GM04504 (cell line): Measurements from ENCODE around the gene CD93.
A peak's percentile ranks its signal among the peaks of the same experiment; 100 is the strongest.

Experiments
- DNase-seq: peaks from one replicate; pipeline ENCODE4 v3.0.0-alpha.2; 2012; ENCODE audit warnings: low read depth

CD93 gene

GRCh38 chr20:23083553-23084220 lies 2.4 kb downstream of the CD93 start:
- DNase-seq: no peak

- no peak for DNase-seq
These were observed 3.1 kb downstream of the CD93 start for GRCh38 chr20:23082846-23083552.

DNA sequence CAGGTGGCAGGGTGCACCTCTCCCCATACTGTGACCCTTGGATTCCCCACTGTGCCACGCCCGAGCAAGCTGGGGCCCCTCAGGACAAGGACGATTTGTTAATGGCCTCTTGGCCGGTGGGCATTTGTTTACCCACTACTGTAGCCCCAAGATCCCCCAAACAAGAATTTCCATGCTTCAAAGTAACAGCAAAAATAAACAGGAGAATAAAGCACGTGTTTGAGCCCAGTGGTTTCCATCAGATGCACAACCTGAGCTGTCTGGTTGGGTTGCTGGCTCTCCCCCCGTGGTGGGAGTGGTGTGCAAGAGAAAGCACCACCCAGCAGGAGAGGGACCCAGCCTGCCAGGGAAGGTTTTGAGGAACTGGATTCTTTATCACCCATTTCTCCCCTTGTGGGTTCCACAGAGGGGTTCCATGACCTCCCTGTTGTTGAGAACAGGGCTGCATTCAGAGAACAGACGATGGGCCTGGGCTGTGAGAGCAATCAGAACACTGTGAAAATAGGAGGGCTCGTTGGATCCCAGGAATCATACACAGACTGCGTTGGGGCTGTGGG lies 4.8 kb downstream of the CD93 start:
- no peak for DNase-seq

DNA sequence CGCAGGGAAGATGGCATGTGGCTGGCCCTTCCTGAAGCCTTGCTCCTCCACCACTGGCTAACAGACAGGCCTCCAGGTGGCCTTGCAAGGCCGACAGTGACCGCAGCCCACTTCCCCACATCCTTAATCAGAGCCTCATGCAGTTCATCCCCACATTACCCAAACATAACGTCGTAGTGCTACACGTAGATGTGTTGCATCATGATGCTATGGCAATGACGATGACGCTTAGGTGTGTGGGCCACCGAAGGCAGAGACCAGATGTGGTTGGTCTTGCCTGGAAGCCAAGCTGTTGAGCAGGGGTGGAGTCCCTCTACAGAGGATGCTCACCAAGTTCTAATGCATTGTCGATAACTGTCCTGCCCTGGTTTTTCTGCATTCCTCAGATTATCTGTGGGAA lies 5.6 kb downstream of the CD93 start:
- no peak for DNase-seq

DNA sequence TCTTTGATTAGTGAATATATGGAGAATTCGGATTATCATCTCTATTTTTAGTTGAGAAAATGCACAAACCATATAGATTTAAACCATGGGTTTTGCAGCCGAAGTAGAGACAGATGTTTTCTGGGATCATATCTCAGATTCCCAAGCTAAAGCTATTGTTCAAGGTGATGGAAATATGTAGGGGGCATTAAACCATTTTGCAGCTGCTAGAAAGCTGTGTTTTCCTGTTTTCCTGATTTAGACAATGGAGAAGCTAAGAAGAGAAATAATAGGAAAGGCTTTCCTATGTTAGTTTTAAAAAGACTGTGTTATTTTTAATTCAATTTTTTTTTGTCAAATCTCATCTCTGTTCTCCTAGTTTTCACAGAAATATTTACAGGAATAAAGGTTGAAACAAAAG lies 6.2 kb downstream of the CD93 start:
- DNase-seq: no peak

- no peak for DNase-seq
These were observed 7.1 kb downstream of the CD93 start for GRCh38 chr20:23079016-23079351.

DNA sequence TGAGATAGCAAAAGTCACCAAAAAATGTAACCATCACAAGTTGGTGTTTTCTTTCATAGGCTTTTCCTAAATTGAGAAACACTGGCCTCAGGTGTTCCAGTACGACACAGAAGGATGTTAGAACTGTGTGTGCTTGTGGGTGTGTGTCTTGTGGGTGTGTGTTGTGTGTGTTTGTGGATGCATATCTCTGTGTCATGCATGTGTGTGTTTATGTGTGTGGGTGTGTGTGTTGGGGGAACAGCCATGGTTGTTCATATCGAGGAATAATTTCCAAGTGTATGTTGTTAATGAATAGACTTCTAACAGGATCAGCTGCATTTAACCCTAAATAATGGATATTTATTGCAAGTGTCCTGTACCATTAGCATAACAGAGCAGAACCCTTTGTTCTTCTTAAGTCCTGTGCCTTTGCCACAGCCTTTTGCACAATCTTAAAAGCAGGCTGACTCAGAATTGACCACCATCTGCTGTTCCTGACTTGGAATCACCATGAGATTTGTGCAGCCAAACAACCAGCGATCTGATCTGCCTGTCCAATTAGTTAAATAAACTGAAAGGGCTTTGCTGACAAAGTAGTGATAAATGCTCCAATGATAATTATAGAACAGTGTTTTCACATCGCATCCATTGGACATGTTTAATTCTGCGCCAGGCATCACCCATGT lies 7.6 kb downstream of the CD93 start:
- DNase-seq: no peak

DNA sequence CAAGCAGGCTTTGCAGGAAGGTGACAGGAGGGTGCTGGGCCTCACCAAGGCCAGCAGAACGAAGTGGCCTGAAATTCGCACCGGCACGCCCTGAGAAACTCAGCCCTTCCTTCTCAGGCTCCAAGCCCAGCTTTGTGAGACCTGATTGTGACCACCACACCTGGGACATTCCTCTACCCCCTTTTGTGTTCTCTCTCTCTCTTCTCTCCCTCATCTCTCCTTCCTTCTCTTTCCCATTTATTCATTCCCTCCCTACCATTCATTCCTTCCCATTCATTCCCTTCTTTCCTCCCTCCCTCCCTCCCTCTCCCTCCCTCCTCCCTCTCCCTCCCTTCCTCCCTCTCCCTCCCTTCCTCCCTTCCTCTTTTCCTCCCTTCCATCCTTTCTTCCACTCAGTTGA lies 8.8 kb downstream of the CD93 start:
- DNase-seq: no peak

DNA sequence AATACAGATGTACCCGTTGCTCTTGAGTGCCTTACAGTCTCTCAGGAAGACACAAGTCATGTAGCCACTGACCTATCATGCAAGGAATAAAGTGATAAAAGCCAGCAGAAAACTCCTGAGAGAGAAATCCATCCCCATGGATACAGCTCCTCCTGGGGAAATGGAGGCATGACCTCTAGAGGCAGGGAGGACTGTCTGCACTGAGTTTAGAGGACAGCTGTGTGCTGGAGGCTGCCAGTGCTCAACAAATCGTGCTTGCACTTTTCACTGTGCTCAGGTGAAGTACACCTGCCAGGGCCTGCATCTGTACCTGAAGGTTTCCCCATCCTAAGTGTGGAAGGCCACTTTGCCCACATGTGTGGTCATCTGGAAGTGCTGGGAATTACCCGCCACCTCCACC lies 12.1 kb downstream of the CD93 start:
- DNase-seq: no peak

- DNase-seq: no peak
These were observed 13.1 kb downstream of the CD93 start for GRCh38 chr20:23072892-23073586.

DNA sequence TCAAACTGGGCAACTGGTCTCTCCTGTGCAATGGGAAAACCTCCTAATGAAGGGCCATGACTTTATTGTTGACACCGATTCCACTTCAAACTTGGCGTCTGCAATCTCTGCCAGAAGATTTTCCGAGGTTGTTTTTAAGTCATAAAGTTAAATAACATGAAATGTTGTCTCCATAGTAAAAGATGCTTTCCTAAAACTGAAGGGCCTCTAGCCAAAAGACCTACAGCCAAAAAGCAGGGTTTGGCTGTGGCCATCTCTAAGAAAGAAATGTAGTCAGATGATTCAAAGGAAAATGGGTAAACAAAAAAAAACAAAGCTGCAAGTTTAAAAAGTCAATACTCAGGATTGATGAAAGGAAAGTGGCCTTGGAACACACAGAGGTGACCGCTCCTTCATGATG lies 14.1 kb downstream of the CD93 start:
- DNase-seq: no peak

DNA sequence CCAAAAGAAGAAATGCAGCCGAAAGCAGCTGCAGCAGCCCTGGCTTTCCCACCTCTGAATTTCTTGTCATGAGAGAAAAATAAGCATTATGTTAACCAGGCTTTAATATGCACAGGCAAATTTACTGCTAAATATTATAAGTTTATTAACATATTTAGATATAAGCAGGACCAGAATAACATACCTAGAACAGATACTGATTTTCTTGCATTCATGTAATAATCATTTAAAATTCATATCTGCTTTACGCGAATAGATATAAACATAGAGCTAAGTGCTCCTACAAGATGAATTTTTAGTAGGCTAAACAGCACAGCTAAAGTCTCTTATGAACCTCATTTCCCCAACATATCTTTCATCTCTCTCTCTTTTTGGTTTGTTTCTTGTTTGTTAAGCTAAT lies 14.7 kb downstream of the CD93 start:
- DNase-seq: no peak

- DNase-seq: no peak
These were observed 17.0 kb downstream of the CD93 start for GRCh38 chr20:23069108-23069507.

GRCh38 chr20:23068283-23068682 lies 17.8 kb downstream of the CD93 start:
- DNase-seq: no peak

DNA sequence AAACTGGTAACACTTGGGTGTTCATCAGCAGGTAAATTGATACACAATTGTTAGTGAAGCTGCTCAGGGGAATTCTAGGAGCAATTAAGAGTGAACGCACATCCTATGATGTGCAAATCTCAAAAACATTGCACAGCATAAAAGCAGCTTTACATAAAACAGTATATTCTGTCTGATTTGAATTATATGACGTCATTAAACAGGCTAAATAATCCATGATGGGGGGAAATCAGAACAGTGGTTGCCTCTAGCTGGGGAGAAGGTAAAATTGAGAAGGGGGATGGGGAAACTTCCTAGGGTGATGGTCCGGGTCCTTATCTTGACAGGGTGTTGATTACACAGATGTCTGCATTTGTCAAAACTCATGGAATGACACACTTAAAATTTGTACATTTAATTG lies 19.4 kb downstream of the CD93 start:
- no peak for DNase-seq

DNA sequence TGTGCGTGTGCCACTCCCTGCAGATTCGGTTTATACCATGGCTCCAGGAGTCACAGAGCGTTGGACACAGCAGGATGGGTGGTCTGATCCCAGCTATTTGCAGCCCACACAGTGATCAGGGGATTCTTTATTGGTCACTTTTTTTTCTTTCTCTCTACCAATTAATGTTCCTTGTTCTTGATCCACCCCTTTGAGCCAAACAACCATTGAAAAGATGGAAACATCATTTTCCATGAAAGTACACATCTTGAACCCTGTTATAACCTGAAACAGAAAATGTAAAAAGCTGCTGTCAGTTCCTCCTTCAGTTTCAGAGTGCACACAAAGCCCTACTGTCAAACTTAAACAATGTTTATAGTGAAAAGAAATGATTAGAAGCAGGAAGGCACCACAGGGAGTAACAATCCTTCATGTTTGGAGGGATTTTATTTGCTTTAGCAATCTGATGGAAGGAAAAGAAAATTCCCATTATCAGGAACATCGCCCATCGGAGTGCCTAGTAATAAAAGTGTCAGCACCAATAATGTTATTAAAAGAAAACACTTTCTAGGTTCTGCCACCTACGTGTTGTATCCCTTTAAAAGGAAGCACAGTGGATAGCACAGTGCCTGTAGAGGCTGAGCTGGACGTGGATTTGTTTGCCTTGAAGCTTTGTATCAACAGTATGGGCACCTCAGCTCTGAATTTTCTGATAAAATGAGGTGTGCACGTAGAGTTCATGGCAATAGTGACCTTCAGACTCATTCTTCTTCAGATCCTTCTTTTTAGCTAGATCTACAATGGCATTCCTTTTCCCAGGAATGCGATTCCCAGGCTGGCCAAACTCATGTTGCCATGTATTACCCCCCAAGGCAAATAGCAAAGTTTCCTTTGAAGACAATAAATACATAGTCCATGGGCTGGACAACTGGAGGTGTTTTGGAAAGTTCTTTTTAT lies 20.6 kb downstream of the CD93 start:
- no peak for DNase-seq

DNA sequence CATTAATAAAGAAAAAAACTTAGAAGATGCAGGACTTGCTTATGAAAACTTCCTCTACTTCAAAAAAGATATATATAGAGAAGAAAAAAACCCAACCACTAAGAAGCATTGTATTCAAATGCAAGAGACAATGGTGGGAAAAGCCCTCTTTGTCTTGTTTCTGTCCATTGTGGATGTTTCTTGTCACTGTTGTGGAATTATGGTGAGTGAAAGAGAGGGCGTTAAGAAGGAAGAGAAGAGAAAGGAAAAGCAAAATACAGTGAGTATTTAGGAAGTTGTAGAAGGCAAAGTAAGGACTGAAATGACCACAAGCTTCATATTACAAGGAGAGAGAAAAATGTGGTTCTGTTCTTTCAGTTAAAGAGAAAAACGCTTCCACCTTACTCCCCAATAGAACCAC lies 22.5 kb downstream of the CD93 start:
- no peak for DNase-seq

- no peak for DNase-seq
These were observed 23.0 kb downstream of the CD93 start for GRCh38 chr20:23063168-23063567.

- DNase-seq: no peak
These were observed 23.5 kb downstream of the CD93 start for GRCh38 chr20:23062632-23063031.

DNA sequence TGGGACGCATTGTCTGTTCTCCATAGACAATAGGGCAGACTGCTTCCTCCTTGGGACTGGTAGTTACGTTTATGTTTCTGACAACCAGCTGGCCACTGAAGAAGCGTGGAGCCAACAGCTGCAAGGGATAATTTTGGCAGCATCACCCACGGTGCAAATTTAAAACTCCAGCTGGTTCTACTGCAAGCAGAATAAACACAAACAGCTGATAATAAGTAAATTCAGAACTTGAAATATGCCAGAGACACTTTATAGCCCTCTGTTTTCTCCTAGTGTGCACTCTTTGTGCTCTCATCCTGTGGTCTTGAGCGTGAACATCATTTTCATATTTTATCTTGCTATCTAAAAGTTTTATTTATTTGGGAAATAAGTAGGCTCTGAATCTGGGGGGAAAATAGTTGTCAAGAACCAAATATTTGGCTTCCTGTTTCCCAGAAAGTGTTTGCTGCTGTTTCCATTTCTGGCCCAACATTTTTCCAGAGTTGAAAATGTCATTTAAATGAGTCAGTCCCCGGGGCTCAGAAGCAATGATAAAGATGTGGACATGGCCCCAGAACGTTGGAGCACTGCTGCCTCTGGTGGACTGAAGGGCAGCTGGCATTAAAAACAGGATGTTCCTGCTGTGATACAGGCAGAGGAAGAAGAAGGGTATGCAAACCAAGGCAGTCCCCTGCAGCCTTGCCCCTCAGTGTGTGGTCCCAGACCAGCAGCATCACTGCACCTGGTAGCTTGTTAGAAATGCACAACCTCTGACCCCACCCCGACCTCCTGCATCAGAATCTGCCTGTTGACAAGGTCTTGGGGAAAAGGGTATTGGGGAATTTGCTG lies 24.2 kb downstream of the CD93 start:
- peak; percentile 48 for DNase-seq

- DNase-seq: no peak
These were observed 24.9 kb downstream of the CD93 start for GRCh38 chr20:23061262-23061661.
